Ovary (tissue), 9 donors: ENCODE measurements around the gene FERMT2. TPM values are rescaled to one million over a fixed set of nuclear protein-coding genes. Genes with fewer than 3 reads are reported as not detected.

ENCODE experiments used
- DNase-seq, 5 donors: peaks; one replicate each; pipeline ENCODE4 v3.0.0-alpha.2; 2019 to 2020
- H3K27ac ChIP-seq, 2 donors: fragments of 200-600 bp; one replicate each; pipeline versions ENCODE4 v1.5.1 to v1.8.0; 2019 to 2022
- H3K27me3 ChIP-seq: fragments of 200-600 bp; one replicate; pipeline ENCODE4 v1.8.0; 2022
- H3K36me3 ChIP-seq: fragments of 200-600 bp; sonication (generic); one replicate; pipeline ENCODE4 v1.5.1; 2019
- H3K4me1 ChIP-seq: one replicate; pipeline ENCODE4 v1.8.1; 2013; ENCODE audit warnings: mild to moderate bottlenecking, moderate library complexity; ENCODE audit not compliant: insufficient read depth
- H3K4me3 ChIP-seq: fragments of 200-600 bp; sonication (generic); one replicate; pipeline ENCODE4 v1.5.1; 2017
- H3K9me3 ChIP-seq, 2 donors: fragments of 200-600 bp in 1 of 2; sonication (generic) in 1 of 2; one replicate each; pipeline versions ENCODE4 v1.5.1 to v1.8.1; 2013 to 2019; ENCODE audit warnings: mild to moderate bottlenecking in 1 of 2, moderate library complexity in 1 of 2
- CTCF ChIP-seq, 3 donors: fragments of 450-650 bp in 2 of 3; fragments of 200-600 bp in 1 of 3; IDR thresholded peaks; one replicate each; pipeline versions ENCODE4 v1.5.1 to v1.8.0; 2016 to 2022; ENCODE audit warnings: antibody characterized with exemption in 3 of 3, mild to moderate bottlenecking in 1 of 3
- EP300 ChIP-seq: sonication (generic); formaldehyde crosslinking; IDR thresholded peaks from one replicate; pipeline ENCODE4 v1.6.1; 2017; ENCODE audit warnings: antibody characterized with exemption
- POLR2A ChIP-seq: fragments of 450-650 bp; IDR thresholded peaks from one replicate; pipeline ENCODE4 v1.6.1; 2017; ENCODE audit warnings: antibody characterized with exemption, mild to moderate bottlenecking, moderate library complexity
- WGBS, 3 donors: extraction: QIAGEN DNeasy Blood & Tissue Kit in 1 of 3; methylation state at CpG; one replicate each; pipeline versions ENCODE4 v1.1.5 to v1.1.7; 2013 to 2017; 5-methylcytosine and 5-hydroxymethylcytosine counted together
- intact Hi-C, 4 donors: fragments of 100-400 bp; cut with DNase I; formaldehyde crosslinking; loops; one replicate each; pipeline versions ENCODE4 v1.11.0 to v1.15.1; 2022 to 2023
- polyA plus RNA-seq, 2 donors: library from polyadenylated mRNA; stranded (reverse); fragments of 200-250 nt in 1 of 2; fragments of 350-450 nt in 1 of 2; fragmentation: Illumina TruSeq in 1 of 2; extraction: RNeasy Lipid Tissue Mini Kit (QIAGEN cat#74804) in 1 of 2; gene quantifications; one replicate each; pipeline ENCODE4 v1.2.3, GENCODE V29; 2013 to 2014
- total RNA-seq, 7 donors: library from RNA; depleted of rRNA in 2 of 7; stranded (reverse); fragments of >200 nt in 2 of 7; fragmentation: NEBNext Ultra II Directional in 3 of 7; extraction: Animal tissue kit (Norgen Biotek cat#: 25700) in 3 of 7; gene quantifications; one replicate each; pipeline versions ENCODE4 v1.1.0 to v1.2.4, GENCODE V29; 2016 to 2023
- donor health status: DM: no; HTN: no; CAD: no; lungs with moderate emphysema.
- donor health status: DM: no; HTN: no; CAD: no.
- donor health status: Bipolar disorder and iron deficiency.
- donor health status: DM: yes; HTN: yes; CAD: no.
- donor health status: DM: no; HTN: no; CAD: no.
- donor health status: DM: yes; HTN: yes; CAD: no.

FERMT2 gene
- total and polyA plus RNA-seq, 9 donors, result 64.3 to 138 (median 98.4) TPM

- H3K4me1 ChIP-seq, result no peaks in the 10 kb centered on the region
- no peak for DNase-seq
- H3K27ac ChIP-seq, result no peak overlapping the region
- intact Hi-C loops, result no loop called here
- no peaks in the 10 kb centered on the region for H3K36me3 ChIP-seq
- no peaks in the 10 kb centered on the region for H3K9me3 ChIP-seq
- 98 to 100% (median 99%) methylated on average over 1 of the region's 1 CpG for WGBS, 3 donors
- no peaks in the 10 kb centered on the region for H3K27me3 ChIP-seq
- no peak overlapping the region for H3K4me3 ChIP-seq
- no peak for TF ChIP-seq POLR2A
- TF ChIP-seq CTCF (IDR thresholded peaks at IDR 0.05), result no peak
- no peak for TF ChIP-seq EP300
Measured at GRCh38 chr14:52808101-52808500, 142.7 kb downstream of the FERMT2 start.

Other genes starting within 250 kb of the FERMT2 start
- 10 to 100 TPM; 52.5 to 78.5 (median 73.2) TPM for gene PSMC6, start 243.8 kb downstream of the FERMT2 start, total RNA-seq
- gene PSMC6, start 243.8 kb downstream of the FERMT2 start, polyA plus RNA-seq, result 10 to 100 TPM; 62.4 to 64.5 TPM
- gene STYX, start 220.9 kb downstream of the FERMT2 start, total RNA-seq, result 10 to 100 TPM; 10.7 to 16.4 (median 11.5) TPM
- 1 to 10 TPM; 8.1 to 9.9 TPM for gene STYX, start 220.9 kb downstream of the FERMT2 start, polyA plus RNA-seq
- 10 to 100 TPM in 6 of 7 donors, 1 to 10 TPM in 1; 9.9 to 24.8 (median 16.5) TPM for gene GNPNAT1, start 159.4 kb downstream of the FERMT2 start, total RNA-seq
- gene GNPNAT1, start 159.4 kb downstream of the FERMT2 start, polyA plus RNA-seq, result 10 to 100 TPM; 11.0 to 29.8 TPM
- gene DDHD1, start 202.3 kb upstream of the FERMT2 start, total RNA-seq, result 10 to 100 TPM; 13.9 to 21.9 (median 19.1) TPM
- 1 to 10 TPM; 4.6 to 7.9 TPM for gene DDHD1, start 202.3 kb upstream of the FERMT2 start, polyA plus RNA-seq